GM19351 (cell line): ENCODE results near the gene OR13C2.

Experiments used
- ATAC-seq: cut with Tn5 transposase; IDR thresholded peaks from one replicate; pipeline ENCODE4 v1.9.1; 2021; ENCODE audit warnings: mild to moderate bottlenecking, moderate library complexity; ENCODE audit not compliant: unreplicated experiment

Gene OR13C2

DNA sequence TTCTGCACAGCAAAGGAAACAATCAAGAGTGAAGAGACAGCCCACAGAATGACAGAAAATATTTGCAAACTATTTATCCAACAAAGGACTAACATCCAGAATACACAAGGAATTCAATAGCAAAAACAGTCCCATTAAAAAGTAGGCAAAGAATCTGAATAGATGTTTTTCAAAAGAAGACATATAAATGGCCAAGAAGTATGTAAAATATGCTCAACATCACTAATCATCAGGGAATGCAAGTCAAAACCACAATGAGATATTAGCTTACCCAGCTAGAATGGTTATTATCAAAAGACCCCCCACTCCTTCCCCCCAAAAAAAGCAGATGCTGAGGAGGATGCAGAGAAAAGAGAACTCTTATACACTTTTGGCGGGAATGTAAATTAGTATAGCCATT, 49.9 kb downstream of the OR13C2 start:
- no peak for ATAC-seq
